Measurements from ENCODE around the gene RNF14. TPM values are rescaled to one million over a fixed set of nuclear protein-coding genes. Genes with fewer than 3 reads are reported as not detected.

The RNF14 gene
- total and polyA plus RNA-seq, 2 experiments from 2014 or later: 8.9 to 19.0 TPM

DNA sequence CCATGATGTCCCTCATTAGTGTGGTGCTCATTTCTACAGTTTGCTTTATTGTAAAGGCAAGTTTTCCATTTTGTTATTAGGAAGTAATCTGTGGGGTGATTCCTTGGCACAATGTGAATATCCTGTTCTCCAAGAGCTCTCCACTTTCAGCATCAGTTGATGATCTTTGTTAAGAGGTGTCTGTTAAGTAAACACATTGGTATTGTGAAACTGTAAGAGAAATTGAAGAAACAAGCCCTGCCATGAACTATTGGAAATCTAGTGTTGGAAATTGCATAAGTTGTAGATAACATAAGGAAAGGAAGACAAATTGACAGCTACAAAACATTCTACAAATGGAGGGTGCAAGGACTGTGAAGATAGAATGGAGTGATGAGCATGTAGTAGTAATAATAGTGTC is 17.2 kb downstream of the RNF14 start:
- Mint-ChIP-seq H3K9me3 (no peaks in the 10 kb centered on the region), H3K4me1 (no peaks in the 10 kb centered on the region), H3K36me3 (ENCODE audit: low read depth) (peaks cover 22% of the 10 kb centered on the region), H3K27ac (no peak overlapping the region), H3K4me3 (no peak overlapping the region), H3K27me3 (ENCODE audit: insufficient read depth, low read depth, poor library complexity) (no peaks in the 10 kb centered on the region)
- DNase-seq (ENCODE audit: low spot score): no peak
- no peaks in the 10 kb centered on the region for H3K9me2 ChIP-seq (ENCODE audit: insufficient read depth)
- TF ChIP-seq ZNF331 (CRISPR knock-in tag; IDR thresholded peaks at IDR 0.05; ENCODE audit: low read depth): no peak
- TF ChIP-seq, protein P1, sequence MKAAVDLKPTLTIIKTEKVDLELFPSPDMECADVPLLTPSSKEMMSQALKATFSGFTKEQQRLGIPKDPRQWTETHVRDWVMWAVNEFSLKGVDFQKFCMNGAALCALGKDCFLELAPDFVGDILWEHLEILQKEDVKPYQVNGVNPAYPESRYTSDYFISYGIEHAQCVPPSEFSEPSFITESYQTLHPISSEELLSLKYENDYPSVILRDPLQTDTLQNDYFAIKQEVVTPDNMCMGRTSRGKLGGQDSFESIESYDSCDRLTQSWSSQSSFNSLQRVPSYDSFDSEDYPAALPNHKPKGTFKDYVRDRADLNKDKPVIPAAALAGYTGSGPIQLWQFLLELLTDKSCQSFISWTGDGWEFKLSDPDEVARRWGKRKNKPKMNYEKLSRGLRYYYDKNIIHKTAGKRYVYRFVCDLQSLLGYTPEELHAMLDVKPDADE (IDR thresholded peaks at IDR 0.05): no peak
- TF ChIP-seq NANOG (IDR thresholded peaks at IDR 0.05; ENCODE audit: borderline replicate concordance): no peak
- TF ChIP-seq, protein P2, sequence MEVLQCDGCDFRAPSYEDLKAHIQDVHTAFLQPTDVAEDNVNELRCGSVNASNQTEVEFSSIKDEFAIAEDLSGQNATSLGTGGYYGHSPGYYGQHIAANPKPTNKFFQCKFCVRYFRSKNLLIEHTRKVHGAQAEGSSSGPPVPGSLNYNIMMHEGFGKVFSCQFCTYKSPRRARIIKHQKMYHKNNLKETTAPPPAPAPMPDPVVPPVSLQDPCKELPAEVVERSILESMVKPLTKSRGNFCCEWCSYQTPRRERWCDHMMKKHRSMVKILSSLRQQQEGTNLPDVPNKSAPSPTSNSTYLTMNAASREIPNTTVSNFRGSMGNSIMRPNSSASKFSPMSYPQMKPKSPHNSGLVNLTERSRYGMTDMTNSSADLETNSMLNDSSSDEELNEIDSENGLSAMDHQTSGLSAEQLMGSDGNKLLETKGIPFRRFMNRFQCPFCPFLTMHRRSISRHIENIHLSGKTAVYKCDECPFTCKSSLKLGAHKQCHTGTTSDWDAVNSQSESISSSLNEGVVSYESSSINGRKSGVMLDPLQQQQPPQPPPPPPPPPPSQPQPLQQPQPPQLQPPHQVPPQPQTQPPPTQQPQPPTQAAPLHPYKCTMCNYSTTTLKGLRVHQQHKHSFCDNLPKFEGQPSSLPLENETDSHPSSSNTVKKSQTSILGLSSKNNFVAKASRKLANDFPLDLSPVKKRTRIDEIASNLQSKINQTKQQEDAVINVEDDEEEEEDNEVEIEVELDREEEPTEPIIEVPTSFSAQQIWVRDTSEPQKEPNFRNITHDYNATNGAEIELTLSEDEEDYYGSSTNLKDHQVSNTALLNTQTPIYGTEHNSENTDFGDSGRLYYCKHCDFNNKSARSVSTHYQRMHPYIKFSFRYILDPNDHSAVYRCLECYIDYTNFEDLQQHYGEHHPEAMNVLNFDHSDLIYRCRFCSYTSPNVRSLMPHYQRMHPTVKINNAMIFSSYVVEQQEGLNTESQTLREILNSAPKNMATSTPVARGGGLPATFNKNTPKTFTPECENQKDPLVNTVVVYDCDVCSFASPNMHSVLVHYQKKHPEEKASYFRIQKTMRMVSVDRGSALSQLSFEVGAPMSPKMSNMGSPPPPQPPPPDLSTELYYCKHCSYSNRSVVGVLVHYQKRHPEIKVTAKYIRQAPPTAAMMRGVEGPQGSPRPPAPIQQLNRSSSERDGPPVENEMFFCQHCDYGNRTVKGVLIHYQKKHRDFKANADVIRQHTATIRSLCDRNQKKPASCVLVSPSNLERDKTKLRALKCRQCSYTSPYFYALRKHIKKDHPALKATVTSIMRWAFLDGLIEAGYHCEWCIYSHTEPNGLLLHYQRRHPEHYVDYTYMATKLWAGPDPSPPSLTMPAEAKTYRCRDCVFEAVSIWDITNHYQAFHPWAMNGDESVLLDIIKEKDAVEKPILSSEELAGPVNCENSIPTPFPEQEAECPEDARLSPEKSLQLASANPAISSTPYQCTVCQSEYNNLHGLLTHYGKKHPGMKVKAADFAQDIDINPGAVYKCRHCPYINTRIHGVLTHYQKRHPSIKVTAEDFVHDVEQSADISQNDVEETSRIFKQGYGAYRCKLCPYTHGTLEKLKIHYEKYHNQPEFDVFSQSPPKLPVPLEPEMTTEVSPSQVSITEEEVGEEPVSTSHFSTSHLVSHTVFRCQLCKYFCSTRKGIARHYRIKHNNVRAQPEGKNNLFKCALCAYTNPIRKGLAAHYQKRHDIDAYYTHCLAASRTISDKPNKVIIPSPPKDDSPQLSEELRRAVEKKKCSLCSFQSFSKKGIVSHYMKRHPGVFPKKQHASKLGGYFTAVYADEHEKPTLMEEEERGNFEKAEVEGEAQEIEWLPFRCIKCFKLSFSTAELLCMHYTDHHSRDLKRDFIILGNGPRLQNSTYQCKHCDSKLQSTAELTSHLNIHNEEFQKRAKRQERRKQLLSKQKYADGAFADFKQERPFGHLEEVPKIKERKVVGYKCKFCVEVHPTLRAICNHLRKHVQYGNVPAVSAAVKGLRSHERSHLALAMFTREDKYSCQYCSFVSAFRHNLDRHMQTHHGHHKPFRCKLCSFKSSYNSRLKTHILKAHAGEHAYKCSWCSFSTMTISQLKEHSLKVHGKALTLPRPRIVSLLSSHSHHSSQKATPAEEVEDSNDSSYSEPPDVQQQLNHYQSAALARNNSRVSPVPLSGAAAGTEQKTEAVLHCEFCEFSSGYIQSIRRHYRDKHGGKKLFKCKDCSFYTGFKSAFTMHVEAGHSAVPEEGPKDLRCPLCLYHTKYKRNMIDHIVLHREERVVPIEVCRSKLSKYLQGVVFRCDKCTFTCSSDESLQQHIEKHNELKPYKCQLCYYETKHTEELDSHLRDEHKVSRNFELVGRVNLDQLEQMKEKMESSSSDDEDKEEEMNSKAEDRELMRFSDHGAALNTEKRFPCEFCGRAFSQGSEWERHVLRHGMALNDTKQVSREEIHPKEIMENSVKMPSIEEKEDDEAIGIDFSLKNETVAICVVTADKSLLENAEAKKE (CRISPR knock-in tag; IDR thresholded peaks at IDR 0.05): no peak
- no peak for TF ChIP-seq CREB1 (CRISPR knock-in tag; IDR thresholded peaks at IDR 0.05; ENCODE audit: low read depth)
- TF ChIP-seq, protein P3, sequence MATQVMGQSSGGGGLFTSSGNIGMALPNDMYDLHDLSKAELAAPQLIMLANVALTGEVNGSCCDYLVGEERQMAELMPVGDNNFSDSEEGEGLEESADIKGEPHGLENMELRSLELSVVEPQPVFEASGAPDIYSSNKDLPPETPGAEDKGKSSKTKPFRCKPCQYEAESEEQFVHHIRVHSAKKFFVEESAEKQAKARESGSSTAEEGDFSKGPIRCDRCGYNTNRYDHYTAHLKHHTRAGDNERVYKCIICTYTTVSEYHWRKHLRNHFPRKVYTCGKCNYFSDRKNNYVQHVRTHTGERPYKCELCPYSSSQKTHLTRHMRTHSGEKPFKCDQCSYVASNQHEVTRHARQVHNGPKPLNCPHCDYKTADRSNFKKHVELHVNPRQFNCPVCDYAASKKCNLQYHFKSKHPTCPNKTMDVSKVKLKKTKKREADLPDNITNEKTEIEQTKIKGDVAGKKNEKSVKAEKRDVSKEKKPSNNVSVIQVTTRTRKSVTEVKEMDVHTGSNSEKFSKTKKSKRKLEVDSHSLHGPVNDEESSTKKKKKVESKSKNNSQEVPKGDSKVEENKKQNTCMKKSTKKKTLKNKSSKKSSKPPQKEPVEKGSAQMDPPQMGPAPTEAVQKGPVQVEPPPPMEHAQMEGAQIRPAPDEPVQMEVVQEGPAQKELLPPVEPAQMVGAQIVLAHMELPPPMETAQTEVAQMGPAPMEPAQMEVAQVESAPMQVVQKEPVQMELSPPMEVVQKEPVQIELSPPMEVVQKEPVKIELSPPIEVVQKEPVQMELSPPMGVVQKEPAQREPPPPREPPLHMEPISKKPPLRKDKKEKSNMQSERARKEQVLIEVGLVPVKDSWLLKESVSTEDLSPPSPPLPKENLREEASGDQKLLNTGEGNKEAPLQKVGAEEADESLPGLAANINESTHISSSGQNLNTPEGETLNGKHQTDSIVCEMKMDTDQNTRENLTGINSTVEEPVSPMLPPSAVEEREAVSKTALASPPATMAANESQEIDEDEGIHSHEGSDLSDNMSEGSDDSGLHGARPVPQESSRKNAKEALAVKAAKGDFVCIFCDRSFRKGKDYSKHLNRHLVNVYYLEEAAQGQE (IDR thresholded peaks at IDR 0.05; ENCODE audit: unreplicated experiment): no peak
- no peak for TF ChIP-seq ZNF114 (CRISPR knock-in tag; IDR thresholded peaks at IDR 0.05)
- TF ChIP-seq, protein P4, sequence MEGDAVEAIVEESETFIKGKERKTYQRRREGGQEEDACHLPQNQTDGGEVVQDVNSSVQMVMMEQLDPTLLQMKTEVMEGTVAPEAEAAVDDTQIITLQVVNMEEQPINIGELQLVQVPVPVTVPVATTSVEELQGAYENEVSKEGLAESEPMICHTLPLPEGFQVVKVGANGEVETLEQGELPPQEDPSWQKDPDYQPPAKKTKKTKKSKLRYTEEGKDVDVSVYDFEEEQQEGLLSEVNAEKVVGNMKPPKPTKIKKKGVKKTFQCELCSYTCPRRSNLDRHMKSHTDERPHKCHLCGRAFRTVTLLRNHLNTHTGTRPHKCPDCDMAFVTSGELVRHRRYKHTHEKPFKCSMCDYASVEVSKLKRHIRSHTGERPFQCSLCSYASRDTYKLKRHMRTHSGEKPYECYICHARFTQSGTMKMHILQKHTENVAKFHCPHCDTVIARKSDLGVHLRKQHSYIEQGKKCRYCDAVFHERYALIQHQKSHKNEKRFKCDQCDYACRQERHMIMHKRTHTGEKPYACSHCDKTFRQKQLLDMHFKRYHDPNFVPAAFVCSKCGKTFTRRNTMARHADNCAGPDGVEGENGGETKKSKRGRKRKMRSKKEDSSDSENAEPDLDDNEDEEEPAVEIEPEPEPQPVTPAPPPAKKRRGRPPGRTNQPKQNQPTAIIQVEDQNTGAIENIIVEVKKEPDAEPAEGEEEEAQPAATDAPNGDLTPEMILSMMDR (conservative IDR thresholded peaks at IDR 0.05; ENCODE audit: low read depth in 2 of 2): no peak
- no peak for TF ChIP-seq EZH2phosphoT487 (IDR thresholded peaks at IDR 0.05; ENCODE audit: unreplicated experiment)
- no peak for TF ChIP-seq STAT1 (IDR thresholded peaks at IDR 0.05; ENCODE audit: unreplicated experiment)
- H3K27ac ChIP-seq (ENCODE audit: low read depth): no peak overlapping the region
- H3K79me2 ChIP-seq (replicated peaks; ENCODE audit: insufficient read depth): no peaks in the 10 kb centered on the region
- no peak overlapping the region for H2AFZ ChIP-seq
- no peak overlapping the region for H3K4me2 ChIP-seq
- H3F3A ChIP-seq (replicated peaks; ENCODE audit: low read depth): no peaks in the 10 kb centered on the region
- peaks cover 7% of the 10 kb centered on the region; the same call in 1 of the 2 replicates for H3K36me3 ChIP-seq (ENCODE audit: insufficient read depth)
- no peak overlapping the region for H3K4me3 ChIP-seq
- H3K4me1 ChIP-seq (ENCODE audit: insufficient read depth): no peaks in the 10 kb centered on the region
- H4K20me1 ChIP-seq (replicated peaks; ENCODE audit: insufficient read depth): no peaks in the 10 kb centered on the region
- no peak for ATAC-seq
- H3K27me3 ChIP-seq (ENCODE audit: insufficient read depth): no peaks in the 10 kb centered on the region
